Fibroblast of the aortic adventitia (primary cell): ENCODE measurements around the gene RNF166. TPM values are rescaled to one million over a fixed set of nuclear protein-coding genes. Genes with fewer than 3 reads are reported as not detected.

Experiments used
- DNase-seq: peaks from one replicate; pipeline ENCODE4 v3.0.0-alpha.2; 2010; ENCODE audit warnings: low read depth
- H3K4me3 ChIP-seq: 2 replicates; pipeline ENCODE4 v1.5.1; 2011; ENCODE audit warnings: low read depth, mild to moderate bottlenecking, control low read depth, low read length, moderate library complexity
- total RNA-seq: library from RNA; depleted of rRNA; stranded (reverse); fragments of >200 nt; gene quantifications from 2 replicates; pipeline ENCODE4 v1.2.3, GENCODE V29; 2012; ENCODE audit warnings: low replicate concordance
- TF ChIP-seq, protein P1 (sequence below): IDR thresholded peaks from 2 replicates; pipeline ENCODE4 v1.5.1; 2011; ENCODE audit warnings: mild to moderate bottlenecking, low read length, control low read depth, inconsistent platforms; ENCODE audit not compliant: insufficient read depth

The RNF166 gene
- total RNA-seq, 1 donor: 10.2 TPM

DNA sequence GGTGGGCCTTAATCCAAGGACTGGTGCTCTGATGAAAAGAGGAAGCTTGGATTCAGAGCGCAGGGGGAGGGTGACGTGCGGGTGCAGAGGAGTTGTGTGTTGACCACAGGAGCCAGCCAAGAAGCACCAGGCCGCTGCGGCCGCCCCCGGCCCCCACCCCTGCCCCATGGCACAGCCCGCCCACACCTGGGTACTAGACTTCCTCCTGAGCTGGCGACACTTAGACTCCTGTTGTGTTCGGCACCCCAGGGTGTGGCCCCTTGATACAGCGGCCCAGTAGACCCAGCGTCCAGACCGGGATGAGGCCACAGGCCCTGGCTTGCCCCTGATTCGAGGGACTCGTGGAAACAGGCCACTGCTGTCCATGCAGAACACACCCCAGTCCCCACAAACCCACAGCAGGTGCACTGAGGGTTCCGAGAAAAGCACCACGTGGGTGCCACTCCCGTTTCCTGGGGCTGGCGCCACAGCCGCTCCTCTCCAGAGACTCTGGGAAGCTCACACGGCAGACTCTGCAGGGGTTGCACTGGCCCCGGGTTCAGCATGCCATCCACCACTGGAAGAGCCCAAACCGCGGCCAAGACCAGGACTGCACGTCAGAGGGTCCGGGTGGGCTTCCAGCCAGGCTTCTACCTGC is 14.2 kb downstream of the RNF166 start:
- no peak for DNase-seq
- H3K4me3 ChIP-seq: no peak overlapping the region
- TF ChIP-seq, protein P1, sequence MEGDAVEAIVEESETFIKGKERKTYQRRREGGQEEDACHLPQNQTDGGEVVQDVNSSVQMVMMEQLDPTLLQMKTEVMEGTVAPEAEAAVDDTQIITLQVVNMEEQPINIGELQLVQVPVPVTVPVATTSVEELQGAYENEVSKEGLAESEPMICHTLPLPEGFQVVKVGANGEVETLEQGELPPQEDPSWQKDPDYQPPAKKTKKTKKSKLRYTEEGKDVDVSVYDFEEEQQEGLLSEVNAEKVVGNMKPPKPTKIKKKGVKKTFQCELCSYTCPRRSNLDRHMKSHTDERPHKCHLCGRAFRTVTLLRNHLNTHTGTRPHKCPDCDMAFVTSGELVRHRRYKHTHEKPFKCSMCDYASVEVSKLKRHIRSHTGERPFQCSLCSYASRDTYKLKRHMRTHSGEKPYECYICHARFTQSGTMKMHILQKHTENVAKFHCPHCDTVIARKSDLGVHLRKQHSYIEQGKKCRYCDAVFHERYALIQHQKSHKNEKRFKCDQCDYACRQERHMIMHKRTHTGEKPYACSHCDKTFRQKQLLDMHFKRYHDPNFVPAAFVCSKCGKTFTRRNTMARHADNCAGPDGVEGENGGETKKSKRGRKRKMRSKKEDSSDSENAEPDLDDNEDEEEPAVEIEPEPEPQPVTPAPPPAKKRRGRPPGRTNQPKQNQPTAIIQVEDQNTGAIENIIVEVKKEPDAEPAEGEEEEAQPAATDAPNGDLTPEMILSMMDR: no peak

DNA sequence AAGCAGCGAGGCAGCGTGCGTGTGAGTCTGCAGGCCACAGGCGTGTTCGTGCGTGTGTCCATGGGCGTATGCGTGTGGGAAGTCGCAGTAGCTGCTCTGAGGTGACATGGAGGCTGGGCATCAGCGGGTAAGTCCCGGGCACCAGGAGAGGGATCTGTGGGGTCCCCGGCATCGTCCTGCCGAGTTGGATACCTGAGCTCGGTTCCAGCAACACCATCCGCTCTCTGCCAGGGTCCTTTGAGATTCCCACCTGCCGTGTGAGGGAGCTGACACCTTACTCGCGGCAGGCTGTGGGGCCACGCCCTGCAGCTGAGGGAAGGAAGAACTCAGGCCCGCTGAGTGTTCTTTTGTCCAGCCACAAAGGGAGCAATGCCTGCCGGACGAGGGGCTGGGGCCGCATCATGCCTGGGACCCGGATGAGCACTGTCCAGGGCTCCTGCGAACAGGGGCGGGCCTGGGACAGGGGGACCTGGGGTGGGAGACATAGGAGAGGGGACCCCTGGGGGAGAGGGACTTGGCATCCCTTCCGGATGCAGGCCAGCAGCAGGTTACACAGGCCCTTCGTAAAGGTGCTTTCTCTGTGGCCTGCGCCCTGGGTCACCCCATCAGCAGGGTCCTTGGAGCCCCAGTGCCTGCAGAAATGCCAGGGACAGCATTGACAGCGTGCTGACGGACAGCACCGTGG is 14.9 kb downstream of the RNF166 start:
- TF ChIP-seq, protein P1: no peak
- no peak for DNase-seq
- no peak overlapping the region for H3K4me3 ChIP-seq

DNA sequence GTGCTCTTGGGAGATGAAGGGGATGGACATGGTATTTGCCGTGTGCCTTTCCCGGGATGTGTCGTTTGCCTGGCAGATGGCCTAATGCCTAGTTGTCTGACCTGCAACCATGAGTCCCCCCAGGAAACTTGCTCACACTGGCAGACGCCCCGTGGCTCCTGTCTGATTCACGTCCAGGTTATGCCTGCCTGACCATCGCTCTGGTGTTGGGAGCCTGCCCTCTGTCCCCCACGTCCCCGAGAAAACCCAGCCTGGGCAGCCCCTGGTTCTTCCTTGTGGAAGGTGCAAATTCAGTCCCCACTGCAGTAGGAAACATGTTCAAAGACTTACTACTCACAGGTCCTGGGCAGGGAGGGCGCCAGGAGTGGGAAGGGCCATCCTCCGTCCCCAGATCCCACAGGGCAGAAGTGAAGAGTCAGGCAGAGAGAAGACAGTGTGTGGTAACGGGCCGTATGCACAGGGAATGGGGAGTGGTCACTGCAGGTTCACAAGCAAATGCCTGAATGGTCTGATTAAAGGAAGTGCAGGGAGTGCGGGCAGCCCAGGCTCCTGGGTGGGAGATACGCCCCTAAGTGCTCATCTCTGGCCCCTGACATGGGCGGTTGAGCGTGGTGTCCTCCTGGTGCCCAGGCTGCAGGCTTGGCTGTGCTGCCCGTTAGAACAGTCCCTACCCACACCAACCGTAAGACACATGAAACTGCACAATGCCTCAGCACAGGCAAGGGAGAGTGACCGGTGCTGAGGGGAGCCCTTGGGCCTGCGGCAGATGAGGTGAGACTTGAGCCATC is 15.7 kb downstream of the RNF166 start:
- DNase-seq: no peak

DNA sequence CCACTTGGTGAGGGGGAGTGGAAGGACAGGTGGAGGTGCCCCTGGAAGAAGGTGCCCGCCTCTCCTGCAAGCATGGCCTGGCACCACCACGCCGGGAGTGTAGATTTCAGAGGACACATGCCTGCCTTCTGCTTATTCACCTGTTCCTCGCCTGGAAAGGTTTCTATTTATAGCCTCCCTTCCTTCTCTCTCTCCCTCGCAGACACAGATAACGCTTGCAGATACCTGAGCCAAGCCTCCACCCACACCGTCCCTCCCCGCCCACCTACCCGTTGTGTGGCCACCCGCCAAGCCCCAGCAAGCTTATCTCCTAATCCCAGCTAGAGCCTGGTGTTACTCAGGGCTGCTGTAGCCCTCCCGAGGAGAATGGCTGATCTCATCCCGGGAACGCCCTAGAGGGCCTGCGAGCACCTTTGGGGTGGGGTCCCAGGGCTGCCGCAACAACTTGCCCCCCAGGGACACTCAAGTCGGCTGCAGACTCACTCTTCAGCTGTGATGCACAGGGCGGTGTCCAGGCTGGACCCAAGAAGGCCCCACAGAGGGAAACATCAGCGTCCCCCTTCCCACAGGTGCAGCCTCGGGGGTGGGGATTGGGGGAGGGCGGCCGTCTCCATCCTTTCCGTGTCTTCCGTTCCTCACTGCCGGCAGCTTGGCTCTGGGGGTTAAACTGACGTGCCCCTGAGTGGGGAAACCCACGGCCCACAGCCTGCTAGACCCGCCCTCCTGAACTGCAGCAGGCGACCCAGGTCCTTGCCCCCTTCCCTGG is 18.0 kb downstream of the RNF166 start:
- H3K4me3 ChIP-seq: no peak overlapping the region
- TF ChIP-seq, protein P1: no peak
- no peak for DNase-seq

More for the DNA sequence above, 15.7 kb downstream of the RNF166 start:
- H3K4me3 ChIP-seq: no peak overlapping the region
- TF ChIP-seq, protein P1: no peak

DNA sequence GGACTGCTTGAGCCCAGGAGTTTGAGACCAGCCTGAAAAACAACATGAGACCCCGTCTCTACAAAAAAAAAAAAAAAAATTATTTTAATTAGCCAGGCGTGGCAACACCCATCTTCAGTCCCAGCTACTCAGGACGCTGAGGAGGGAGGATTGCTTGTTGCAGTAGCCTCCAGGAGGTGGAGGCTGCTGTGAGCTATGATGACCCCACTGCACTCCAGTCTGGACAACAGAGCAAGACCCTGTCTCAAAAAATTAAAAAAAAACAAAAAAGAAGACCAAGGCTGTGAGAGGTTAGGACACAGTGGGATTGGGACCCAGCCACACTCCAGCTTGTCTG is 18.6 kb downstream of the RNF166 start:
- H3K4me3 ChIP-seq: no peak overlapping the region
- DNase-seq: no peak
- TF ChIP-seq, protein P1: no peak

DNA sequence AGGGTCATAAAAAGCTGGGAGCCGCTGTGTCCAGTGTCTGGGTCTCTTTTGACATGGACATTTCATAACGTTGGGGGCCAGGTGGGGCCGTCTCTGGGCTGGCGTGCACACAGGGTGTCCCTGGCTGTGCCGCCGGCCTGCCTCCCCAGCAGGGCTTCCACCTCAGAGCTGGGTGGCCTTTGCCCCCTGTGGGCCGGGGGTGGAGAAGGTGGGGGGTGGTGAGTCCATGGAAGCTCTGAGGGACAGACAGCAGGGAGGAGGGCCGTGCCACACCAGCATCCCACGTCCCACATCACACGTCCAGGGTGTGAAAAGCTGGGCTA is 19.0 kb downstream of the RNF166 start:
- TF ChIP-seq, protein P1: no peak

More for the DNA sequence above, 19.0 kb downstream of the RNF166 start:
- H3K4me3 ChIP-seq: no peak overlapping the region
- DNase-seq: no peak
